GM23338 (cell line): ENCODE measurements around the gene FAM53B. TPM values are rescaled to one million over a fixed set of nuclear protein-coding genes. Genes with fewer than 3 reads are reported as not detected.

ENCODE experiments used
- ATAC-seq: fragments of 200-7000 bp; cut with Tn5 transposase; 3 replicates; pipeline ENCODE4 v1.9.1; 2020
- DNase-seq: peaks from one replicate; pipeline ENCODE4 v3.0.0-alpha.2; 2015; ENCODE audit warnings: low spot score
- H2AFZ ChIP-seq: fragments of 200-600 bp; sonication (generic); 2 replicates; pipeline ENCODE4 v1.8.0; 2016; ENCODE audit warnings: antibody characterized with exemption, mild to moderate bottlenecking, moderate library complexity
- H3F3A ChIP-seq: fragments of 200-600 bp; sonication (generic); replicated peaks from 2 replicates; pipeline ENCODE4 v1.8.0; 2017; ENCODE audit warnings: antibody characterized with exemption, mixed run types, low read depth
- H3K27ac ChIP-seq: fragments of 200-600 bp; sonication (generic); 2 replicates; pipeline ENCODE4 v1.6.1; 2016; ENCODE audit warnings: low read depth
- H3K27me3 ChIP-seq: fragments of 200-600 bp; sonication (generic); 2 replicates; pipeline ENCODE4 v1.8.0; 2016; ENCODE audit warnings: mild to moderate bottlenecking, mixed run types, moderate library complexity; ENCODE audit not compliant: insufficient read depth
- H3K36me3 ChIP-seq: fragments of 200-600 bp; sonication (generic); 2 replicates; pipeline ENCODE4 v1.8.0; 2016; ENCODE audit warnings: mild to moderate bottlenecking; ENCODE audit not compliant: insufficient read depth
- H3K4me1 ChIP-seq: fragments of 200-600 bp; sonication (generic); 2 replicates; pipeline ENCODE4 v1.8.0; 2016; ENCODE audit warnings: mild to moderate bottlenecking, moderate library complexity; ENCODE audit not compliant: insufficient read depth
- H3K4me2 ChIP-seq: fragments of 200-600 bp; sonication (generic); 2 replicates; pipeline ENCODE4 v1.7.1; 2017; ENCODE audit warnings: mixed run types
- H3K4me3 ChIP-seq: fragments of 200-600 bp; sonication (generic); 2 replicates; pipeline ENCODE4 v1.6.1; 2016; ENCODE audit warnings: mixed run types
- H3K79me2 ChIP-seq: fragments of 200-600 bp; sonication (generic); replicated peaks from 2 replicates; pipeline ENCODE4 v1.8.0; 2017; ENCODE audit warnings: mild to moderate bottlenecking; ENCODE audit not compliant: insufficient read depth
- H3K9me2 ChIP-seq: fragments of 200-600 bp; sonication (generic); 2 replicates; pipeline ENCODE4 v1.8.0; 2017; ENCODE audit not compliant: insufficient read depth
- H4K20me1 ChIP-seq: fragments of 200-600 bp; sonication (generic); replicated peaks from 2 replicates; pipeline ENCODE4 v1.8.0; 2017; ENCODE audit warnings: mild to moderate bottlenecking; ENCODE audit not compliant: insufficient read depth
- H3K27ac Mint-ChIP-seq: 2 replicates; pipeline ENCODE4 v1.8.0; 2020; ENCODE audit warnings: inconsistent platforms, mild to moderate bottlenecking, moderate library complexity, mixed read lengths
- H3K27me3 Mint-ChIP-seq: 3 replicates; pipeline ENCODE4 v1.8.0; 2022; ENCODE audit warnings: low read depth, mild to moderate bottlenecking, moderate library complexity, mixed read lengths, inconsistent platforms; ENCODE audit not compliant: insufficient read depth, poor library complexity
- H3K36me3 Mint-ChIP-seq: 3 replicates; pipeline ENCODE4 v1.8.0; 2021; ENCODE audit warnings: low read depth, mild to moderate bottlenecking, inconsistent platforms, moderate library complexity, mixed read lengths
- H3K4me1 Mint-ChIP-seq: 3 replicates; pipeline ENCODE4 v1.8.0; 2020; ENCODE audit warnings: mild to moderate bottlenecking, inconsistent platforms, mixed read lengths
- H3K4me3 Mint-ChIP-seq: 3 replicates; pipeline ENCODE4 v1.8.0; 2021; ENCODE audit warnings: moderate library complexity, mild to moderate bottlenecking, inconsistent platforms, mixed read lengths
- H3K9me3 Mint-ChIP-seq: 3 replicates; pipeline ENCODE4 v1.8.0; 2020; ENCODE audit warnings: moderate library complexity, mild to moderate bottlenecking, inconsistent platforms, mixed read lengths
- CTCF ChIP-seq, 2 experiments: fragments of 200-600 bp in 1 of 2; sonication (generic) in 1 of 2; conservative IDR thresholded peaks; 2 replicates each; pipeline versions ENCODE4 v1.5.1 to v1.6.1; 2016 to 2017; ENCODE audit warnings: antibody characterized with exemption in 2 of 2, low read depth in 2 of 2, mild to moderate bottlenecking in 2 of 2, moderate library complexity in 1 of 2
- ETS1 ChIP-seq: IDR thresholded peaks from 2 replicates; pipeline ENCODE4 v1.6.1; 2016; ENCODE audit warnings: antibody characterized with exemption
- EZH2 ChIP-seq: fragments of 200-600 bp; sonication (generic); IDR thresholded peaks from one replicate; pipeline ENCODE4 v1.8.0; 2017; ENCODE audit warnings: antibody characterized with exemption, mild to moderate bottlenecking, low read depth; ENCODE audit not compliant: unreplicated experiment
- JUNB ChIP-seq: IDR thresholded peaks from one replicate; pipeline ENCODE4 v1.6.1; 2016; ENCODE audit warnings: antibody characterized with exemption; ENCODE audit not compliant: unreplicated experiment
- NANOG ChIP-seq: IDR thresholded peaks from 2 replicates; pipeline ENCODE4 v1.6.1; 2016; ENCODE audit warnings: antibody characterized with exemption, borderline replicate concordance
- POLR2AphosphoS5 ChIP-seq: IDR thresholded peaks from 2 replicates; pipeline ENCODE4 v1.6.1; 2016; ENCODE audit warnings: antibody characterized with exemption, low read depth
- REST ChIP-seq: IDR thresholded peaks from one replicate; pipeline ENCODE4 v1.6.1; 2018; ENCODE audit warnings: antibody characterized with exemption; ENCODE audit not compliant: unreplicated experiment
- STAT1 ChIP-seq: IDR thresholded peaks from one replicate; pipeline ENCODE4 v1.6.1; 2016; ENCODE audit warnings: antibody characterized with exemption; ENCODE audit not compliant: unreplicated experiment
- ZNF114 ChIP-seq: fragments of 250-450 bp; sonication (Bioruptor Pico); IDR thresholded peaks from 2 replicates; pipeline ENCODE4 v1.5.0; 2020; ENCODE audit warnings: mild to moderate bottlenecking, moderate library complexity
- ZNF331 ChIP-seq: fragments of 250-450 bp; sonication (Bioruptor Pico); IDR thresholded peaks from 2 replicates; pipeline ENCODE4 v1.5.0; 2020; ENCODE audit warnings: low read depth, mild to moderate bottlenecking, moderate library complexity
- polyA plus RNA-seq: library from polyadenylated mRNA; unstranded; fragments of >200 nt; fragmentation: Nextera tagmentation; extraction: Ambion mirVana; gene quantifications from 2 replicates; pipeline ENCODE4 v1.2.1, GENCODE V29; 2016
- total RNA-seq: library from RNA; depleted of rRNA; stranded (reverse); fragments of >200 nt; shearing (Covaris generic); gene quantifications from 2 replicates; pipeline ENCODE4 v1.2.3, GENCODE V29; 2014

The FAM53B gene
- total and polyA plus RNA-seq, 2 experiments from 2014 or later: 3.0 to 20.3 TPM

GRCh38 chr10:124577651-124578050 is 166.5 kb downstream of the FAM53B start:
- peaks cover 13% of the 10 kb centered on the region for H3K9me3 Mint-ChIP-seq
- DNase-seq: no peak
- TF ChIP-seq ZNF114 (CRISPR knock-in tag): no peak
- TF ChIP-seq REST: no peak
- no peak for TF ChIP-seq JUNB
- no peak for TF ChIP-seq POLR2AphosphoS5
- no peak for TF ChIP-seq ZNF331 (CRISPR knock-in tag)

GRCh38 chr10:124576526-124577420 is 167.4 kb downstream of the FAM53B start:
- H3K36me3 Mint-ChIP-seq: no peaks in the 10 kb centered on the region; the same call in 2 of the 3 replicates
- H3K27ac Mint-ChIP-seq: no peak overlapping the region
- Histone ChIP-seq H3F3A (no peaks in the 10 kb centered on the region), H3K36me3 (no peaks in the 10 kb centered on the region), H4K20me1 (no peaks in the 10 kb centered on the region), H3K27me3 (no peaks in the 10 kb centered on the region), H3K4me1 (no peaks in the 10 kb centered on the region), H3K27ac (no peak overlapping the region), H2AFZ (no peak overlapping the region), H3K79me2 (no peaks in the 10 kb centered on the region), H3K4me2 (no peak overlapping the region), H3K9me2 (no peaks in the 10 kb centered on the region), H3K4me3 (no peak overlapping the region)
- peaks cover 3% of the 10 kb centered on the region; the same call in 1 of the 3 replicates for H3K4me1 Mint-ChIP-seq
- no peak for ATAC-seq
- H3K4me3 Mint-ChIP-seq: no peak overlapping the region
- H3K9me3 Mint-ChIP-seq: peaks cover 13% of the 10 kb centered on the region
- H3K27me3 Mint-ChIP-seq: no peaks in the 10 kb centered on the region
- no peak for DNase-seq
- TF ChIP-seq ZNF331 (CRISPR knock-in tag) (no peak), NANOG (no peak), CTCF (conservative IDR thresholded peaks at IDR 0.05; ENCODE audit: low read depth in 2 of 2) (no peak), JUNB (no peak), ETS1 (no peak), ZNF114 (CRISPR knock-in tag) (no peak), EZH2 (no peak), STAT1 (no peak)

More at GRCh38 chr10:124577651-124578050, 166.5 kb downstream of the FAM53B start:
- no peaks in the 10 kb centered on the region for H3K9me2 ChIP-seq
- peaks cover 3% of the 10 kb centered on the region; the same call in 1 of the 3 replicates for H3K4me1 Mint-ChIP-seq
- no peak overlapping the region for H3K4me3 ChIP-seq
- no peaks in the 10 kb centered on the region for H3F3A ChIP-seq
- no peak overlapping the region for H3K4me3 Mint-ChIP-seq
- H3K27me3 Mint-ChIP-seq: no peaks in the 10 kb centered on the region
- H3K4me1 ChIP-seq: no peaks in the 10 kb centered on the region
- ATAC-seq: no peak
- no peaks in the 10 kb centered on the region; the same call in 2 of the 3 replicates for H3K36me3 Mint-ChIP-seq
- no peaks in the 10 kb centered on the region for H4K20me1 ChIP-seq
- no peak overlapping the region for H3K4me2 ChIP-seq
- H3K27me3 ChIP-seq: no peaks in the 10 kb centered on the region
- no peaks in the 10 kb centered on the region for H3K36me3 ChIP-seq
- H3K27ac ChIP-seq: no peak overlapping the region
- H3K27ac Mint-ChIP-seq: no peak overlapping the region
- H3K79me2 ChIP-seq: no peaks in the 10 kb centered on the region
- no peak overlapping the region for H2AFZ ChIP-seq
